ENCODE data around the gene BTBD18. TPM values are rescaled to one million over a fixed set of nuclear protein-coding genes. Genes with fewer than 3 reads are reported as not detected.

The BTBD18 gene
- total and polyA plus RNA-seq, 4 donors: not detected

DNA sequence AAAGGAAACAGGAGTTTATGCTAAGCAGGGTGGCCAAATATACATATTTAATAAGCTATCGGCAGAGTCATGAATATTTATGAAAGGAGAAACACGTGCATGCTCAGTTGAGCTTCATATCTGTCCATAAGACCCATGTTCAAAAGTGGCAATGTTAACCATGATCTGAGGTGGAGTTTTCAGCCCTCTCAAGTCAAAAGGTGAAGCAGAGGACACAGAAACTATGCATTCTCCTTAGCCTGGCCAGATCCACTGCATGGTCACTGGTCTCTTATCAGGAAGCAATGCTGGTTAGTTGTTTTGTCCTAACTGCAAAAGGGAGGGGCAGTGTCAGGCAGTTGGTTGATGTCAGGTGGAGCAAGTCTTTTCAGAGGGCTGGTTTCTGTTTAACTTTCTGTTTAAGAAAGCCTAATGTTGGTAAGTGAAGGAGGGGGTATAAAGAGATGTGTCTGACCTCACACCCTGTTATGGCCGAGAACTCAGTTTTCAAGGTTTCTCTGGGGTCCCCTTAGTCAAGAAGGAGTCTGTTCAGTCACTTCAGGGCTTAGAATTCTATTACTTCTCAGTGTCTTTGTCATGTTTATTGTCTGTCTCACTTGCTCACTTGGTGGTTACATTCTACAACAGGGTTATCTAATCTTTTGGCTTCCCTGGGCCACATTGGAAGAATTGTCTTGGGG, 15.9 kb downstream of the BTBD18 start:
- H3K9me3 ChIP-seq (ENCODE audit: control insufficient read depth in 4 of 4, insufficient read depth in 3 of 4, low read length in 3 of 4): no peaks in the 10 kb centered on the region
- no peak overlapping the region for H3K9ac ChIP-seq (ENCODE audit: insufficient read depth in 1 of 2, low read length in 2 of 2)
- no peak for DNase-seq
- peaks cover 9 to 31% (median 18%) of the 10 kb centered on the region in 4 donors for H3K36me3 ChIP-seq (ENCODE audit: control insufficient read depth in 4 of 4, insufficient read depth in 4 of 4, low read length in 4 of 4)
- WGBS, 2 donors: 81 to 93% methylated on average over 3 of the region's 3 CpGs
- TF ChIP-seq, protein P1, sequence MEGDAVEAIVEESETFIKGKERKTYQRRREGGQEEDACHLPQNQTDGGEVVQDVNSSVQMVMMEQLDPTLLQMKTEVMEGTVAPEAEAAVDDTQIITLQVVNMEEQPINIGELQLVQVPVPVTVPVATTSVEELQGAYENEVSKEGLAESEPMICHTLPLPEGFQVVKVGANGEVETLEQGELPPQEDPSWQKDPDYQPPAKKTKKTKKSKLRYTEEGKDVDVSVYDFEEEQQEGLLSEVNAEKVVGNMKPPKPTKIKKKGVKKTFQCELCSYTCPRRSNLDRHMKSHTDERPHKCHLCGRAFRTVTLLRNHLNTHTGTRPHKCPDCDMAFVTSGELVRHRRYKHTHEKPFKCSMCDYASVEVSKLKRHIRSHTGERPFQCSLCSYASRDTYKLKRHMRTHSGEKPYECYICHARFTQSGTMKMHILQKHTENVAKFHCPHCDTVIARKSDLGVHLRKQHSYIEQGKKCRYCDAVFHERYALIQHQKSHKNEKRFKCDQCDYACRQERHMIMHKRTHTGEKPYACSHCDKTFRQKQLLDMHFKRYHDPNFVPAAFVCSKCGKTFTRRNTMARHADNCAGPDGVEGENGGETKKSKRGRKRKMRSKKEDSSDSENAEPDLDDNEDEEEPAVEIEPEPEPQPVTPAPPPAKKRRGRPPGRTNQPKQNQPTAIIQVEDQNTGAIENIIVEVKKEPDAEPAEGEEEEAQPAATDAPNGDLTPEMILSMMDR (IDR thresholded peaks at IDR 0.05; ENCODE audit: control extremely low read depth, extremely low read depth): no peak
- H3K4me1 ChIP-seq (ENCODE audit: control insufficient read depth in 5 of 5, insufficient read depth in 5 of 5, low read length in 5 of 5): peaks cover 0 to 3% (median 0%) of the 10 kb centered on the region in 5 donors
- H3K27me3 ChIP-seq (ENCODE audit: control insufficient read depth in 3 of 3, insufficient read depth in 3 of 3, low read length in 2 of 3): no peaks in the 10 kb centered on the region
- no peak for ATAC-seq (ENCODE audit: insufficient read depth, low FRiP score)
- H3K4me3 ChIP-seq: no peak overlapping the region
- H3K27ac ChIP-seq (ENCODE audit: low read depth in 1 of 2, low read length in 1 of 2): peak overlapping the region in 1 of 2 donors; percentile 26

DNA sequence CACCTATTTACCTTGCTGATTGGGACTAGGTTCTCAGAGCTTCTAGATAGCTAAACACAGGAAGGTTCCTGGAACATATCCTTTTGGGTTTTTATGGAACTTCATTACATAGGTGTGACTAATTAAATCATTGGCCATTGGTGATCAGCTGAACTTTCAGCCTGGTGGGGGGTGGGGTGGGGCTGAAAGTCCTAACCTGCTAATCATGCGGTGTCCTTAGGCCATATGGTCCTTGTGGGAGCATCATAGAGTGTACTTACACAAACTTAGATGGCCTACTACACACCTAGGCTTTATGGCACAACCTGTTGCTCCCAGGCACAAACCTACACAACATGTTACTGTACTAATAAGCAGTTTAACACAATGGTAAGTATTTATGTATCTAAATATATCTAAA, 19.0 kb downstream of the BTBD18 start:
- 96 to 97% methylated on average over 1 of the region's 1 CpG for WGBS, 2 donors
- DNase-seq (no peak), ATAC-seq (ENCODE audit: insufficient read depth, low FRiP score) (no peak)
- H3K27ac ChIP-seq (ENCODE audit: low read depth in 1 of 2, low read length in 1 of 2): no peak overlapping the region
- peaks cover 4 to 11% (median 7%) of the 10 kb centered on the region in 4 donors for H3K36me3 ChIP-seq (ENCODE audit: control insufficient read depth in 4 of 4, insufficient read depth in 4 of 4, low read length in 4 of 4)
- H3K9ac ChIP-seq (ENCODE audit: insufficient read depth in 1 of 2, low read length in 2 of 2): no peak overlapping the region
- no peaks in the 10 kb centered on the region for H3K27me3 ChIP-seq (ENCODE audit: control insufficient read depth in 3 of 3, insufficient read depth in 3 of 3, low read length in 2 of 3)
- peaks cover 0 to 3% (median 0%) of the 10 kb centered on the region in 5 donors for H3K4me1 ChIP-seq (ENCODE audit: control insufficient read depth in 5 of 5, insufficient read depth in 5 of 5, low read length in 5 of 5)
- H3K4me3 ChIP-seq: no peak overlapping the region
- no peaks in the 10 kb centered on the region for H3K9me3 ChIP-seq (ENCODE audit: control insufficient read depth in 4 of 4, insufficient read depth in 3 of 4, low read length in 3 of 4)
- TF ChIP-seq, protein P1 (IDR thresholded peaks at IDR 0.05; ENCODE audit: control extremely low read depth, extremely low read depth): no peak

DNA sequence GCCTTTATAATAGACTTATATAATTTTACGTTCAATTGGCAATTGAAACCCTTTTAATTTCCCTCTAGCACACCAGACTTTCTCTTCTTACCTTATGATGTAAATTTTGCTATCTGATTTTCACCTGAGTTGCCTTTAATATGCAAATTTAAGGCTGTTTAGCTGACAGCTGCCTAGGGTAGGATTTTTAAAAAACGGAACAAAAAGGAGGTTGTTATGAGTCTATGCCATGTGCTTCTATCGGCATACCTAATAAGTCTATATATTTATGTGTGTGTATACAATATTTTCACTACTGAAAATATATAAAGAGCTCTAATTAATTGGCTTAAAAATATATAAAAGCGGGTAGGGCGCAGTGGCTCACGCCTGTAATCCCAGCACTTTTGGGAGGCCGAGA, 22.1 kb downstream of the BTBD18 start:
- DNase-seq (no peak), ATAC-seq (ENCODE audit: insufficient read depth, low FRiP score) (no peak)
- H3K9ac ChIP-seq (ENCODE audit: insufficient read depth in 1 of 2, low read length in 2 of 2): no peak overlapping the region
- peaks cover 0 to 5% (median under 1%) of the 10 kb centered on the region in 4 donors for H3K36me3 ChIP-seq (ENCODE audit: control insufficient read depth in 4 of 4, insufficient read depth in 4 of 4, low read length in 4 of 4)
- H3K27me3 ChIP-seq (ENCODE audit: control insufficient read depth in 3 of 3, insufficient read depth in 3 of 3, low read length in 2 of 3): no peaks in the 10 kb centered on the region
- H3K9me3 ChIP-seq (ENCODE audit: control insufficient read depth in 4 of 4, insufficient read depth in 3 of 4, low read length in 3 of 4): no peaks in the 10 kb centered on the region
- no peak overlapping the region for H3K27ac ChIP-seq (ENCODE audit: low read depth in 1 of 2, low read length in 1 of 2)
- TF ChIP-seq, protein P1 (IDR thresholded peaks at IDR 0.05; ENCODE audit: control extremely low read depth, extremely low read depth): no peak
- H3K4me3 ChIP-seq: no peak overlapping the region
- H3K4me1 ChIP-seq (ENCODE audit: control insufficient read depth in 5 of 5, insufficient read depth in 5 of 5, low read length in 5 of 5): peaks cover 0 to 5% (median 0%) of the 10 kb centered on the region in 5 donors
- WGBS, 2 donors: 98 to 99% methylated on average over 7 of the region's 7 CpGs

Data from lung (tissue), 12 donors.